GM21367 (cell line): ENCODE data around the gene ADRB1.

Source experiments
- ATAC-seq: cut with Tn5 transposase; IDR thresholded peaks from one replicate; pipeline ENCODE4 v1.9.1; 2021; ENCODE audit not compliant: unreplicated experiment

Gene ADRB1

GRCh38 chr10:114043532-114044246 is at the start of gene ADRB1:
TSS of gene ADRB1 (plus strand) at chr10:114043866. CDS start at chr10:114044133, 267 bp downstream.
- ATAC-seq, result peak; percentile 51

GRCh38 chr10:113995201-113995600 is 48.5 kb upstream of the ADRB1 start:
- ATAC-seq, result no peak

GRCh38 chr10:113997428-113997827 is 46.2 kb upstream of the ADRB1 start:
- no peak for ATAC-seq

- no peak for ATAC-seq
Observed at GRCh38 chr10:113999531-113999930, 44.1 kb upstream of the ADRB1 start.

GRCh38 chr10:114000457-114001010 is 43.1 kb upstream of the ADRB1 start:
- no peak for ATAC-seq

GRCh38 chr10:114002422-114002821 is 41.2 kb upstream of the ADRB1 start:
- ATAC-seq, result no peak

- no peak for ATAC-seq
Observed at GRCh38 chr10:114003161-114003941, 40.3 kb upstream of the ADRB1 start.

GRCh38 chr10:114009281-114009996 is 34.2 kb upstream of the ADRB1 start:
- ATAC-seq, result no peak

- ATAC-seq, result no peak
Observed at GRCh38 chr10:114010316-114010715, 33.4 kb upstream of the ADRB1 start.

- no peak for ATAC-seq
Observed at GRCh38 chr10:114012650-114013049, 31.0 kb upstream of the ADRB1 start.

- ATAC-seq, result no peak
Observed at GRCh38 chr10:114015708-114016107, 28.0 kb upstream of the ADRB1 start.

- no peak for ATAC-seq
Observed at GRCh38 chr10:114017271-114017670, 26.4 kb upstream of the ADRB1 start.

- ATAC-seq, result no peak
Observed at GRCh38 chr10:114017873-114018272, 25.8 kb upstream of the ADRB1 start.

GRCh38 chr10:114019226-114019625 is 24.4 kb upstream of the ADRB1 start:
- no peak for ATAC-seq

- ATAC-seq, result no peak
Observed at GRCh38 chr10:114021154-114021553, 22.5 kb upstream of the ADRB1 start.

- no peak for ATAC-seq
Observed at GRCh38 chr10:114021717-114022680, 21.7 kb upstream of the ADRB1 start.

- ATAC-seq, result no peak
Observed at GRCh38 chr10:114022766-114023597, 20.7 kb upstream of the ADRB1 start.

GRCh38 chr10:114024876-114025610 is 18.6 kb upstream of the ADRB1 start:
- peak; percentile 69 for ATAC-seq
